Activated CD4-positive, alpha-beta T cell treated with anti-CD3 and anti-CD28 coated beads, Interleukin-10, Interleukin-2, amounts not matched to agents 100 ng/mL and 50 ng/mL, durations not matched to agents 16 hours and 8 hours (primary cell): ENCODE results near the gene PALM3.
"Not testable (repeated sequence)": the region's sequence is repeated elsewhere in the genome, so short reads cannot be mapped to it uniquely, and the experiment has no call there.

Source experiments
- DNase-seq: peaks from one replicate; pipeline ENCODE4 v3.0.0-alpha.2; 2020

PALM3 gene

GRCh38 chr19:14030997-14031718 is 30.7 kb downstream of the PALM3 start:
- no peak for DNase-seq

GRCh38 chr19:14028901-14029300 is 33.0 kb downstream of the PALM3 start:
- DNase-seq, result no peak

GRCh38 chr19:14027856-14028450 is 33.9 kb downstream of the PALM3 start, which contains the start of gene RLN3:
TSS of gene RLN3 (plus strand) at chr19:14028148. CDS start at chr19:14028205, 57 bp downstream.
- no peak for DNase-seq

DNA sequence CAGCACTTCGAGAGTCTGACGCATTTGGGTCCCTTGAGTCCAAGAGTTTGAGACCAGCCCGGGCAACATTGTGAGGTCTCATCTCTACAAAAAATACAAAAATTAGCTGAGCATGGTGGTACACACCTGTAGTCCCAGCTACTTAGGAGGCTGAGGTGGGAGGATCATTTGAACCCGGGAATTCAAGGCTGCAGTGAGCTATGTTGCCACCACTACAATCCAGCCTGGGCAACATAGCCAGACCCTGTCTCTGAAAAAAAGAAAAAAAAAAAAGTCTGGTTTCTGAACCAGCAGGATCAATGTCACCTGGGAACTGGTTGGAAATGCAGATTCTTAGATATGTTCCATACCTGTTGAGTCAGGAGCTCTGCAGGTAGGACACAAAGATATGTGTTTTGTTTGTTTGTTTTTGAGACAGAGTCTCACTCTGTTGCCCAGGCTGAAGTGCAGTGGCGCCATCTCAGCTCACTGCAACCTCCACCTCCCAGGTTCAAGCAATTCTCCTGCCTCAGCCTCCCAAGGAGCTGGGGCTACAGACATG is 35.2 kb downstream of the PALM3 start:
- not testable (repeated sequence) for DNase-seq

DNA sequence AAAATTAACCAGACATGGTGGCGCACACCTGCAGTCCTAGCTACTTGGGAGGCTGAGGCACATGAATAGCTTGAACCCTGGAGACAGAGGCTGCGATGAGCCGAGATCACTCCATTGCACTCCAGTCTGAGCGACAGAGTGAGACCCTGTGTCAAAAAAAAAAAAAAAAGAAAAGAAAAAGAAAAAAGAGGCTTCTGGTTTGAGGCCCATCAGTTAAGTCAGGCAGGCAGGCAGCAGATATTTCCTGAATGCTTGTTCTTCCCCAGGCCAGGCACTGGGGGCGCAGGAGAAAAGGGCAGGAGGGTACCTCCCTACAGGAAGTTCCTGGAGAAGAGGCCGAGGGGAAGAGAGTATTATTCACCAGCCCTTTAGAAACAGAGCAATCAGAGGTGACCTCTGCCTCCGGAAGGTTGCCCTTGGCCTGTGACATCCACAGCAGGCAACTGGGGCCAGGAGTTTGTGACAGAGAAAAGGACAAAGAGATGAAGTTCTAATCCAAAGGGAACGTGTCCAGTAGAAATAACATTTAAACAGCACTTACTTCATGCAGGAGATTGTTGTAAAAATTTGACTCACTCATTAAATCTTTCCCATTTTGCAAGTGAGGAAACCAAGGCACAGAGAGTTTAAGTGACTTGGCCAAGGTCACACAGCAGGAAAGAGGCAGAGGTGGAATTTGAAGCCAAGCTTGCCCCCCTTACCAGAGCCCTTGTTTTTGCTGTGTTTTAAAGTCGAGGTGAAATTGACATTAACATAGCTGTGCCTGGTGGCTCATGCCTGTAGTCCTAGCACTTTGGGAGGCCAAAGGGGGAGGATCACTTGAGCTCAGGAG is 38.3 kb downstream of the PALM3 start:
- peak; percentile 43 for DNase-seq

- no peak for DNase-seq
Observed at GRCh38 chr19:14022469-14022868, 39.4 kb downstream of the PALM3 start.

- no peak for DNase-seq
Observed at GRCh38 chr19:14021474-14021873, 40.4 kb downstream of the PALM3 start.

- DNase-seq, result not testable (repeated sequence)
Observed at GRCh38 chr19:14019739-14020138, 42.1 kb downstream of the PALM3 start.

GRCh38 chr19:14019100-14019499 is 42.8 kb downstream of the PALM3 start:
- DNase-seq, result no peak

DNA sequence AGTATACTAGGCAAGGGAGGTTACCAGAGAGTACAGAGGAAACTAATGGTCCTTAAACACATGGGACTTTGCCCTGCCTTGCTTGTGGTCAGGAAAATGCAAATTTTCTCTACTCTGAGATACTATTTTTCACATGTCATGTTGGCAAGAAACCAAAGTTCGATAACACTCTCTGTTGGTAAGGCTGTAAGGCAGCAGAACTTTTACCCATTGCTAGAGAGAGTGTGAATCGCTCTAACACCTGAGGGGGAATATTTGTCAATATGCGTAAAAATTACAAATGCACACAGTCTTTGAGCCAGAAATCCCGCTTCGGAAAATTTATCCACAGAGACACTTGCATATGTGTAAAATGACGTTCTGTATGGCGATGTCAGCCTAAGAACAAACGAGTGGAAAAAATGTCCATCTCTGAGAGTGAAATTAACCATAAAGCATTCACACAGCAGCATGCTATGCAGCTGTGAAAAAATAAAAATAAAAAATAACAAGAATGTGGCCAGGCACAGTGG is 46.3 kb downstream of the PALM3 start:
- no peak for DNase-seq

DNA sequence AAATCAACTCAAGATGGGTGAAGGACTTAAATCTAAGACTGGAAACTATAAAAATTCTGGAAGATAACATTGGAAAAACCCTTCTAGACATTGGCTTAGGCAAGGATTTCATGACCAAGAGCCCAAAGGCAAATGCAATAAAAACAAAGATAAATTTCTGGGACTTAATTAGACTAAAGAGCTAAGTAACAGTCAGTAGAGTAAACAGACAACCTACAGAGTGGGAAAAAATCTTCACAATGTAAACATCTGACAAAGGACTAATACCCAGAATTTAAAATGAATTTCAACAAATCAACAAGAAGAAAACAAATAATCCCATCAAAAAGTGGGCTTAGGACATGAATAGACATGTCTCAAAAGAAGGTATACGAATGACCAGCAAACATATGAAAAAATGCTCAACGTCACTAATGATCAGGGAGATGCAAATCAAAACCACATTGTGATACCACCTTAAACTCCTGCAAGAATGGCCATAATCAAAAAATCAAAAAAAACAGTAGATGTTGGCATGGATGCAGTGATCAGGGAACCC is 49.4 kb downstream of the PALM3 start:
- DNase-seq, result no peak

- DNase-seq, result no peak
Observed at GRCh38 chr19:14006766-14007562, 54.9 kb downstream of the PALM3 start.

DNA sequence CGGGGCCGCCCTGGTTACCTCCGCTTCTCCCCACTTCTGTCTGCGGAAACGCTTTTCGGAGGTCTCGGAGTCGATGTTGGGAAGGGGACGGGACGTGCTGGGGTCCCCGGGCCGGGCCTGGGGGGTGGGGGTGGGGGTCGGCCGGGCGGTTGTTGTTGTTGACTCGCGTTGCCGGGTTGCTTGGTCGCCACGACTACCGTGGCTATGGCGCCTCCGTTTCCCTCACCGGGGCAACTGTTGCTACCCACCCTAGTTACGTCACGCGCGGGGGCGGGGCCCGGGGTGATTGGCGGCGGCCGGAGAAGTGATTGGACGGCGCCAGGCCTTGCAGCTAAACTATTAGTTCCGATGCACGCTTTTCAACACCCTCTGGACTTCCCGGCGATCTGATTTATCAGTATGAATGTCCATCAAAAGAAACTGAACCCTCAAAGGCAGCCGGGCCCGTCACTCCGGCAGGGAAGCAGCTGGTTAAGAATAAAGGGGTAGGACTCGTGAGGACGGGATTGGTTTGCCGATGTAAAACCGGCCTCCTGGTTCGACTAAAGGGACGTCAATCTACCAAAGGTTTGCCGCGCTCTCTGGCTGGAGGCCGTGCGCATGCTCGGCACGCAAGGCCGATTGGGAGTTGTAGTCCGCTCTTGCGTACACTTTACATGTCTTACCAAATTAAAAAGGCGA is 55.7 kb downstream of the PALM3 start, which contains the start of gene RFX1:
Gene RFX1, minus strand, starts transcription at position 236 of the 681 bp plus-strand sequence. CDS start 12,477 bp downstream, outside the sequence.
- peak; percentile 99 for DNase-seq

DNA sequence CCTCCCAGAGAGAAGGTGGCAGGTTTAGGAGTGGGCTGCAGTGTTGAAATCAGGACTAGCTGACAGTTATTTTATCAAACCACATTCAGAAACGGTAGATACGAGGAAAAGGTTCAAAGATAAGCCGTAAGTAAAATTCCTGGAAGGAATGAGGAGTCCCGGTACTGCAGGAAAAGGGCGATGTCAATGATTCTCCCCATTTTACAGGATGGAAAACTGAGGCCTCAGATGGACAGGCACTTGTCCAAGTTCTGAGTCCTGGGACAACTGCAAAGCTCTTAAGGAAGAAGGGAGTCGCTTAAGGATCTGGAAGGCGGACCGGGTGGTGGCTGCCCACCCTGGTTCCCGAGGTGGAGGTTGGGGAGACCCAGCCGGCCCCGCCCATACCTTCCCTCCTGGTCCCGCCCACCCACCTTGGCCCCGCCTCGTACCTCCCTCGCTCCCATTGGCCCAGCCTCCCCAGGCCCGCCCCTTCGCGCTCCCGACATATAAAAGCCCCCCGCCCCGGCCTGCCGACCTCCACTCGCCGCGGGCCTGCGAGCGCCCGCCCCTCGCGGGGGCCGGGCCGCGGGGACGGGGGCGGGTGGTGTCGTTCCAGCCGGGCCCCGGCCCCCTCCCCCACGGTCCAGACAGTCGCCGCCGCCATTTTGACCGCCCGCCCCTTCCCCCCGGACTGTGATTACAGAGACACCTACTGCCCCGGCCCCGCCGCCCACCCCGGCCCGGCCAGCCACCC is 56.4 kb downstream of the PALM3 start:
- peak; percentile 96 for DNase-seq

GRCh38 chr19:14004619-14005348 is 57.1 kb downstream of the PALM3 start:
- peak; percentile 16 for DNase-seq
